Stimulated activated CD4-positive, alpha-beta T cell treated with anti-CD3 and anti-CD28 coated beads, Interleukin-12 subunit alpha, Interleukin-12 subunit beta, amount 100 ng/mL, for 4 hours (primary cell): ENCODE results near the gene ACSBG1.

ENCODE experiments used
- DNase-seq: peaks from one replicate; pipeline ENCODE4 v3.0.0-alpha.2; 2020

ACSBG1 gene

DNA sequence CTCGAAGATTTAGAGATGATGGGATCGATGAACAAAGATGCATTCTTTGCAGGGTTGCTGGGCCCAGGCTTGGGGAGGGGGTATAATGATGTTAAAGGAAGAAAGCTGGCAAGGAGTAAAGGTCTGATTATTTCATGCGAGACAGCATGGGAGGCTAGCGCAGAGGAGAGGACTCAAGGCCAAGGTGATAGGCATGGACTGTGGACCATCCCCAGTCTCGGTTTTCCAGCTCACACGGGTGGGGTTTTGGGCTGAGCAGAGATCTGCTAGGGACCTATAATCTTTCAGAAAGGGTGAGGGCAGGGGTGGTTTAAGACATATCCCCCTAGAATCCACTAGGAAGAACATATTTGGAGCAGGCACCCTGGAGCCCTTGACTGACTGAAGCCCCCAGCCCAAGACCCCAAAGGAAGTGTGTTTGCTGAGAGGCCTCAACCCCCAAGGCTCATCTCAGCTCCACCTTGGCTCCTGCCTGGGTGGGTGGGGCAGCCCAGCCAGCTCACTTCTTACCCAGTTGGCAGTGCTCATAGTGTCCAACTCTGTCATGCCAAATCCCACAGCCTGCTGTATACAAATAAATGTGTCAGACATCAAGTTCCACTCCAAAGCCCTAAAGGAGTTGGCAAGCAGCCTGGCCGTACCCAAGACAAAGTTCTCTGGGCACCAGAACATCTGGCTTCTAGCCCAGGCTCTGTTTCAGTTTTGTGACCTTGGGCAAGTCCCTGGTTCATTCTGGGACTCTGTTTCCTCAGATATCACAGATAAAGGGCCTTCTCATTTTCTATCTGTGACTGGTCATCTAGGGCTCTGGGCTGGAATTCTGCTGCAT lies 17.9 kb downstream of the ACSBG1 start:
- DNase-seq, result no peak

DNA sequence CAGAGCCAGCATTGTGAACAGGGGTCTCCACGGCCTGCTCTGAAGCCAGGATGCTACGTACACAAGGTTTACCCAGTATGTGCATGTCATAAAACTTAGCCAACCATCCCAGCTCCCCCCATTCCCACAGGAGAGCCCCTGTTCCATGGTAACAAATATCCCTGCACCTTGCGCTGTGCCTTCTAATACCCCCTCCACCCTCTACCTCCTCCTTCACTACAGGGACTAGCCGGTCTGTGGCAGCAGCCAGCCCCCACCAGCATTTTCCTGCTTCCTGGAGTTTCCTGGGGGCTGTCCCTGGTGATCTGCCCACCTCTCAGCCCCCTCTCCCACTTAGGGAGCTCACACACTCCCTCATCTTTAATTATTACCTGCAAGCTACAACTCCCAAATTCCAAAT lies 20.4 kb downstream of the ACSBG1 start:
- no peak for DNase-seq

DNA sequence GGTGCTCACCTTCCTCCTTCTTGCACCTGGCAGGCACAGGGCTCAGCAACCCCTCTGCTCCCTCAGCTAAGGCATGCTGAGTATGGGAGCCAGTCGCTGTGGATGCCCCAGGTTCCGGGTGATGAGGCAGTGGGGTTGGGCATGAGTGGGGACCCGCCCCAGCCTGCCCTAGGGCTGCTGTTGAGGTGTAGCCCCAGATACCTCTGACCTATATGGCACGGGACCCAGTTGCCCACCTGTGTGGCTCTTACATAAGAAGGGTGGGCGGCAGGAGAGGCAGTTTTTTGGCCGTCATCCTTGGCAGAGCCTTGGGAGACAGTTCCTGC lies 21.0 kb downstream of the ACSBG1 start:
- DNase-seq, result no peak

DNA sequence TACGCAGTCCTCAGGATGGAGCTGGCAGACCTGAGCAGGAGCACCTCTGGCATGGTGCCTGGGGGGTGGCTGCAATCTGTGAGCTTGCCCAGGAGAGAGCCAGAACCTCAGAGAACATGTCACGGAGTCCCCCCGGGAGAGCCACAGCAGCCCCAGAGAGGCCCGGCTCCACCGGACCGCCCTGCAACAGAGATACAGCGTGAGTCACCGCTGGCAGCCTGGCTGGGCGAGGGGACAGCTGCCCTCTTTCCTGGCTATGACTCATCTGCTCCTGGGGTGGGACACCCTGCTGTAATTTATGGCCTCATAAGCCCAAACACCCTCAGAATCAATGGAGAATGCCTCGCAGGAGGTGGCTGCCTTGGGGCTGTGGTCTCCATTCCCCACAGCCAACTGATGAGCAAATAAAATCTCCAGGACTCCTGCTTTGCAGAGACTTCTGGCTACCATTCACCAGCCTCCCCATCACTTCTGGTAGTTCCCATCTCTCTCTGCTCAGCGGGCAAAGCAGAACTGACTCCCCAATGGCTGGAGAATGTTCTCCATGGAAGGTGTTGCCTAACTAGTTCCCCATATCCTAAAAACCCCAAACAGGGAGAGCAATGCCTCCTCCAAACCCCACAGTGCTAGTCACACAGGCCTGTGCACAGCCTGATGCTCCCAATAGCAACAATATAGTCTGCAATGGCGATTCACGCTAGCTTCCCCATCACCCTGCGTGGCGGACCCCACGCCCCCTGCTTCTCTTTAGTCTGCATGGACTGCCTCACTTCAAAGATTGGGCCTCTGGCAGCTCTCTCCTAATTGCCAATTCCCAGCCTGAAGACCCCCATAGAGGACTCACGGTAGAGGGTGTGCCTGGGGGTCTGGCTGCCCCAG lies 21.6 kb downstream of the ACSBG1 start:
- no peak for DNase-seq

DNA sequence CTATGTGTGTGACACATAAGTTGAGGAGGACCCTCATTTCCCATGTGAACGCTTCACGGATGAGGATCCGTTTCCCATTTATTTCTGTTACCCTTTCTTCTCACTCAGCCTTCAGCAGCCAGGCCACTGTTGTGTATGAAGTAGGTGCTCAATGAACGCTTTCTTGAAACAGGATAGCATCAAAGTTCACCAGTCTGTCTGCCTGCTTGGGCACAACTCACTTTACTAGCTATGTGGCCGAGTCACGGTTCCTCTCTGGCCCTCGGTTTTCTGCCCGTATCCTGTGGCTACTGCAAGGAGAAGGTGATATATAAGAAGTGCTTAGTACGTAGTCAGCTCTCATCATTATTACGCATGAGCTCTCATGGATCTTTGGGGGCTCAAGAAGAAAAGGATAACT lies 22.4 kb downstream of the ACSBG1 start:
- DNase-seq, result no peak

DNA sequence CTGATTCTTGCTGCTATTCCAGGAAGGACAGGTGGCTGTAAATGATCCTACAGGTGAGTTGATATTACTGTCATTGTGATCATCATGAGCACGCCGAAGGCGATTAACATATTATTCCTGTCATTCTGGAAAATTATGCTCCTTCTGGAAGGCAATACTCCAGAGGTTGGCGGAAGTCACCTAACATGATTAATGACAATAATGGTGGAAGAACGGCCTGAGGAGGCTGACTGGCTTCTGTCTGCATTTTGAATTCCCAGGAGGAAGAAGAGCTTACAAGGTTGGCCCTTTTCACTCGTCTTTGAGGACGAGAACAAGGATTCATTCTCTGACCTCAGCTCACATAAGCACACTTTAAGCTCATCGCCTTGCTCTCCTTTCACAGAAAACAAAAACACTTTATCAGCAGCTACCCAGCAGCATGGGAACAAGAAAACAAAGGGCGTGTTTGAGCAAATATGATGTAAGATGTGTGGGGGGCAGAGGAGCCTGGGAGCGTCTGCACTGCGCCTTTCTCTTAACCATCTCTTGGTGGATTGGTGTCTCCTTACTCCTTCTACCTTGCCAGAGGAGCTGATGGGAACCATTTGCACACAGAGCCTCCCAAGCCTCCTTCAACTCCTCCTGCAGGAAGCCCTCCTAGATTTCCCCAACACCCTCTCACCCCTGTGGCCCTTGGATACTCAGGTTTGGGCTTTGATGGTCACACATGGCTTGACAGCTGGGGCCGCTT lies 23.0 kb downstream of the ACSBG1 start:
- no peak for DNase-seq

DNA sequence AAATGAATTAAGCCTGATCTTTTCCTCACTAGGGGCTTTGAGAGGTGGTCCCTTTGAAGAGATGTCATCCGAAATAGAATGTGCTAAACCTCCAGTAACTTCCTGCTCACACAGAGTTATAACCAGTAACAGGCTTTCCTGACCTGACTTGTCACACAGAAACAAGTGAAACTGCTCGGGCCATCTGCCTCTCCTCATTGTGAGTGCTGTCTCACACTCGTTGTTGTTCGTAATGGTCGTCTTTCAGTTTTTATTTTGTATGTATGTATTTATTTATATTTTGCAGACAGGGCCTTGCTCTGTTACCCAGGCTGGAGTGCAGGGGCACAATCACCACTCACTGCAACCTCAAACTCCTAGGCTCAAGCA lies 24.0 kb downstream of the ACSBG1 start:
- DNase-seq, result no peak

DNA sequence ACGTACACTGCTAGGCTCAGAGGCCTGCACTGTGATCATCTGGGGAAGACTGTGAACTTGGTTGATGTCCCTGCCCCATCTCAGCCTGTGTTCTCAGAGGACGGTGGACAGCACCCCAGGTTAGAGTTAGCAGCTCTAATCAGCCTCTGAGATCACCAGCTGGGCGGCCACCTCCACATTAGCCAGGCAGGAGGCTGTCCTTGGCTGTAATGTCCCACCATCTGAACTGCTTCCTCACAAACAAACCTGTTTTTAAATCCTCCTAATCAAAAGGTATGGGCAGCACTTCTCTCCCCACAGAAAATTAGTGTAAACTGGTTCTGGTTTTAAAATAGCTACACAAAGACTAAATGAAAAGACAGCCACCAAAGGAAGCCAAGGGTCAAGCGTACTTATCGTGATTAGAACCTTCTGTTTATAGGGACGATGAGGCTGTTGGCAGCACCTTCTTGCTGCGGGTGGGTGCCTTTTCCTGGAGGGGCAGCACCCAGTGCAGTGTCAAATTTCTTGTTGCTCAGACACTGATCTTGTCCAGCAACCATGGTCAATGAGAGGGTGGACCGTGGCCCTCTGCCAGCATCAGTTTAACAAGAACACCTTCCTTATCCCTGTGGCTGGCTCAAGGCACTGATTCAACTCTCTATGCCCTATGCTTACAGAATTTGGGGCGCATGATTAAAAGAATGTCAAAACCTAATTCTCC lies 24.6 kb downstream of the ACSBG1 start:
- no peak for DNase-seq

DNA sequence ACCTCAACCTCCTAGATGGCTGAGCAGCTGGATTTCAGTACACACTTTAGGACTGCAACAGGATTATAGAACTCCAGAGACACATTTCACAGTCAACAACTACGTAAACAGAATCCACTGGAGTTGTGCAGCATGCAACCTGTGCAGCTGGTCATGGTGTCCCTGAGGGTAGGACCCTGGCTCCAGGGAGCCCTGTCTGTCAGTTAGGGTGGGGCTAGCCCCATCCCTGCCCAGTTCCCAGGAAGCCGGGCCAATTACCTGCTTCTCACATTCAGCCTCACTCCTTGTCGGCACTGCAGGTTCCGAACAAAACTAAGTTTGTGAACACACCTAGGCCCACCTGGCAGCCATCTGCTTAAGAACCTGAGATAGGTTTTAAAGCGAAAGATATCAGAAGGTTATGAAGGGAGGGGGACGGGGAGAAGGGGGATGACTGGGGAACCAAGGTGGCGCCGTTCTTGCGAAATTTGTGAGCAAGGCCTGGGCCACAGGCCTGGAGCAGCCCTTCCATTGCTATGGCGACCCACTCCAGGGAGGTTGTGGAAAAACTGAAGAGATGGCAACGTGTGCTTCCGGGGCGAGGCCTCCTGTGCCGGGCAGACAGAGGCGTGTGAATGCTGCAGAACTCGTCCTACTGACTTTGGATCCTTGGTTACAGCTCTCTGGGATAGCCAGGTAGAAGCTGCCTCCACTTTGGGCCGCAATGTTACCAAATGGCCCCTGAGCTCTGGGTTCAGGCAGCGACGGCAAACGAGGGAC lies 25.3 kb downstream of the ACSBG1 start:
- DNase-seq, result no peak

DNA sequence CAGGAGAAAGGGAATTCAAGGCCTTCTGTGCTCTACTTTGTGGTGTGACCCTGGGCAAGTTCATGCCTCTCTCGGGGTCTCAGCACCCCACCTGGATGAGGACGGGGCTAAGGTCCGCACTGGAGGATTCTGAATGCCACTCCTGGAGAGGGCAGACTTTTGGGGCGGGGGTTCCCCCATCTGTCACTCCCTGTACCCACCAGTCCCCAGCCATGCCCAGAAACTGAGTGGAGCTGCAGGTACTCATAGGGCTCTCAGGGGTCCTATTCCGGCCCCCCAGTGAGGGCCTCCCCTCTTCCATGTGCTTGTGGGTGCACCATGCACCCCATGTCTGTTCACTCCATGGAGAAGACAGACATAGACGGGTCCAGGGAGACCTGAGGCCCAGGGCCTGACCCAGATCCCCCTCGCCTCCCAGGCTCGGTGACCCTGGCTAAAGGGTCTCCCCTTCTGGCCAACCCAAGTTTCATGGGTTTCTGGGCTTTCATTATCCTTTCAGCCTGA lies 26.0 kb downstream of the ACSBG1 start:
- no peak for DNase-seq

DNA sequence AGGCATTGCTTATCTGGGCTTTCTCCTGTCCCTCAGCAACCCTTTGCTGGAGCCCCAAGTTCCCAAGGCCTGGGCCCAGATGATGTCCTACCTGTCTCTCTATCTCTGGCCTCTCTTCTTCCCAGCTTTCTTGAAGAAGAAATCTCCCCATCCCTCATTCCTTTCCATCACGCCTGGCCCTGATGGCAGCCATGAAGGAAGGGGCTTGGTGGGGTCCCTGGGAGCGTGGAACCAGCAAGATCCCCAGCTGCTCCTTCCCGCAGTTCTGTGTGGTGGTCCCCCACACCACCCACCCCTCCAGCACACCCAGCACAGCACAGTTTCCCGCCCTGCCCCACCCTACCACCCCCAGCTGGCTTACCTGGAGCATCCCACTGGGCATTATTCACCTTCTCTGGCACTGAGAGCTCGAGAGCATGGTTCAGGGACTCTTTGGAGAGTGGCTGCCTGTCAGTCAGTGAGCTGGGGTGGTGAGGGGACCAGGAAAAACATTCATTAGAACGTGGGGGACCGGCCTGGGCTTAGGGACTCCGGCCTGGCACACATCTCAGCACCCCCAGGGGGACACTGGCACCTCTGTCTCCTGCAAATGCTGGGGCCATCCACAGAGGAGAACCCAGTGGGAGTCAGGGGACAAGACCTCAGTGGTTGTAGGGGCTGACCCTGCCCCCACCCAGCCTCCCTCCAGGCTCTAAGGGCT lies 26.6 kb downstream of the ACSBG1 start:
- DNase-seq, result no peak

DNA sequence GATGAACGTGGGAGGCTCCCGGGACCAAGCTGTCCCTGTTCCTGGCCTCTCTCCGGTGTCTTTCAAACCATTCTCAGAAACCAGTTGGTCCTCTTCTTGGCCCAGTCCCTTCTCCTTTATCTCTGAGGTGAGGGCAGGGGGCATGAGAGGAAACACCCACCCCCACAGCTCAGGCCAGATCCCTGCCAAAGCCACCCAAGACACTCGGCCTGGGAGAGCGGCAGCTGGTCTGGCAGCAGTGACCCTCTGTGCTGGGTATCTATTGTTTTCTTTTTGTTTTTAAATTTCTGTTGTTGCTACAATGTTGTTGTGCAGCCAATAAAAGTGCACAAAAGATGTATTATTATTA lies 27.3 kb downstream of the ACSBG1 start:
- DNase-seq, result no peak

DNA sequence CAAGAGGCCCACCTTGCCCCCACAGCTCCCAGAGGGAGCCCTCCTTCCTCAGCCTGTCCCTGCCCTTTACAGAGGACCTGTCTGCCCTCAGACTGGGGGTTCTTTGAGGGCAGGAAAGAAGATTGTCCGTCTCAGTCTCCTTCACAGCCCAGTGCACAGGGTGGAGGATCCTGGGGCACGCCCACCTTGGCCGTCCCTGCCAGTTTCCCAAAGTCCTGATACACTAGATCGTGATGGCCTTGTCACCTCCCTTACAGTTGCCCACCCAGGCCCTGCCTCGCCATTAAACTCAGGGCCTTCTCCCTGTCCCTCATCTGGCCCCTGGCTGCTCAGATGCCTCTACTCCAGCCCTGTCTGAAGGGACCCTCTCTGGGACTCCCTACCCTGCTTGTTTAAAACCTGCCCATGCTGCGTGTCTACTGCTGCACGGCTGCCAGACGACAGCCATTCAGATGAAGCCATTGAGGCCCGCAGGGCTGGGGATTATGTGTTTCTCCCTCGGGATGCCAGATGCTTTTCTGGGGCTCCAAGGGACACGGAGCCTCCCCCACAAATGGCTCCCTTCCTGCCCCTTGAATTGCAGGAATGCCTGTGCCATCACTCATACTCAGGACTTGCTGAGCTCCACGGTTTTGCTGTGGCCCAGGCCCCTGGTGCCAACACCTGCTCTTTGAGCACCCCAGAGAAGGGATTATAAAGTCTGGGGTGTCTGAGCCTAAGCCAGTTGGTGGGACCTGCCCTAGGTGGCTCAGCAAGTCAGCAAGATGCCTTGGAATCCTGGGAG lies 27.8 kb downstream of the ACSBG1 start:
- DNase-seq, result no peak

DNA sequence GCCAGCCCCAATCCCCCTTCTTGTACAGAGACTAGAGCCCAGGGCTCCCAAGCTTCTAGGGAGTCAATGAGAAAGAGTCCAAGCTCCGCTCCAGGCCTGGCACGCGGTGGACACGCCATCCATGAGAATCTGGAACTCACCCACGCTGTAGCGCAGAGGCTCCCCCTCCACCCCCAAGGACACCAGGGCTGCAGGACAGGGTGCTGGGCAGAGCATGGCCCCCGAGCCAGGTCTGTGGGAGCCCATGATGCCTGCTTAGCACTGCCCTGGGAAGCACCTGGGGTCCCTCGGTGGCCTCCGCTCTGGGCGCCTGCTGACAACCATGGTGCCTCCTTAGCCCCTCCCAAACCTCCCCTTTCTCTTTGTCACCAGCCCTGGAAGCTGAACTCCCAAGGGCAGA lies 28.5 kb downstream of the ACSBG1 start:
- DNase-seq, result no peak

DNA sequence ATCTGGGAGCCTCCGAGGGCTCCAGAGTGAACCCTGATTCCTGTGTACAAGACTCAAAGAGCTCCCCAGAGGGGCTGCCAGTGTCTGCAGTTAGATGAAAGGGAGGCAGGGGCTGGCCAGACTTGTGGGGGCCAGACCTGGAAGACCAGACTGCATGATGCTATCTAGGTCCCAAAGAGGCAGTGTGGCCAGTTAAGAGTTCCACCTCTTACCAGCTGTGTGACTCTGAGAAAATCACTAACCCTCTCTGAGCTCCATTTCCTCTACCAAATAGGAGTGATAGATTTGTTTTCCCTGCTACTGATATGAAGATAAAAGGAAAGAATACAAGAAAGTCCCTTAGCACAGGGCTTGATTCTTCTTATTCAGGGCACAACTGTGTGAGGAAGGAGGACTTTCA lies 29.0 kb downstream of the ACSBG1 start:
- no peak for DNase-seq

DNA sequence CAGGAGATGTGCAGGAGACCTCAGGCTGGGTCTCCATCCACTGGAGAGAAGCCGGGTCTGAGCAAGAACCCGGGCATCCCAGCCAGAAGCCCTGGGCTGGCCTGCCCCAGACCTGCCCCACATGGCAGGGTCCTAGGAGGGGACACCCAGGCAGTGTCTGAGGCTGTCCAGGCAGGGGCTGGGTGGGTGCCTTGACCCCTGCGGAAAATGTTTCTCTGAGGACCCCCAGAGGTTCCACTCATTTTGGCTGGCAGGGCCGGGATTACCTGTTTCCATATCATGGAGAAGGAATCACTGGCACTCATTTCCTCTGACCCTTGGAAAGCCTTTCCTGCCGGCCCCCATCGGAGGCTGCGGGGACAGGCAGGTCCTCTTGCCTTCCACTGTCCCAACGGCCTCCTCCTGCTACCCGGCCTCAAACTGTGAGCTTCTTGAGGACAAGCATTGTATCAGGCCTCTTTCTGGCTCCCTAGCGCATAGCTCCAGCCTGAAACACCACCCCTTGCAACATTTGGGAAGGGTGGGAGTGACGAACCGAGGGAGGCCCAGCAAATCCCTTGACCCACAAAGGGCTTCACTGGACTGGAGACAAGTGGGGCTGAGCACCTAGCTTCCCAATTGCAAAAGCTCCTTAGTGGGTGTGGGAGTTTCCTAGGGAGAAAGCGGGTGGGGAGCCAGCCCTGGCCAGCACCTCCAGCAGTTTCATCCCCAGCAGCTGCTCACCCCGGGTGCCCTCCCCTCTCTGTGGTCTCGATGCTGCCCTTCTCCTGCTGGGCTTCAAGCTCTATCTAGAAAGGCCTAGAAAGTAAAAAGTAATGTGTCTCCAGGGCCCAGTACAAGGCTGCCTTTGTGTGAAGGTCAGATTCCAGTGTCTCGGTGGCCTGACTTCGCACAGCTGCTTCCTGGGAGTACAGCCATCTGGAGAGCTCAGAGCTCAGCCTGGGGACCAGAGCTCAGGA lies 29.7 kb downstream of the ACSBG1 start:
- no peak for DNase-seq

DNA sequence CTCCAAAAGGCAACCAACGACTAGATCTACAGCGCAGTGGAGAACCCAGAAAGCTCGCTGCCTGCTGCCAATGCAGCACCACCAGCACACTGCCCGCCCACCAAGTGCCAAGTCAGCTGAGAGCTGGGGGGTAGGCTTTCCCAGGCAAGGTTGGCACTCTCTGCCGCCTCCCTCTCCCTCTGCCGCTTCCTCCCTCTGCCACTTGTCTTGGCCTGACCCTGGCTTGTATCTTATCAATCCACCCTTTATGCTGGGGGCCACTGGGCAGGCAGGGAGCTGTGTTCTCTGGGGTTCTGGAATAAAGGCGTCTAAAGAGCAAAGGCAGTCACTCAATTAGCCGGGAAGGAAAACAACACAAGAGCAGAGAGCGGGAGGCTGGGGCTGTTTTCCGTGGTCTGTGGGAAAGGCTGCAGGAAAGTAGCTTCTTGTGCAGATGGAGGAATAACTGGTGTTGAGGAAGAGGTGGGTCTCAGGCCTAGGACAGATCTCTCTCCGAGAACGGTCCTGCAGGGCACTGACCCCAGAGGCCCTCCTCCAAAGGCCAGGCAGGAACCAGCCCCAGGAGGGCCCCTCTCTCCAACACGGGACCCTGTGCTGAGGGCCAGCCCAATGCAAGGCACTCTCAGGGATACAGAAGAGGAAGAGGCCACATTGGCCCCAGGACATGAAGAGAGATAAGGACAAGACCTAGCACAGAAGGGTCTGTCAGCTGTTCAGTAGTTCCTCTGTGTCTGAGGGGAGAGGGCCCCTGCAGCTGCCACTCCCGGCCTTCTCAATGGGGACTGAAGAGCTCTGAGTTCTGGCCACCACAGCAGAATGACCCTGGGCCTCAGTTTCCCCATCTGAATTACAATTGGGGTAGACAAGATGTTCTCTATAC lies 30.8 kb downstream of the ACSBG1 start:
- no peak for DNase-seq
